ENCODE measurements around the gene FLT4. TPM values are rescaled to one million over a fixed set of nuclear protein-coding genes. Genes with fewer than 3 reads are reported as not detected.

Gene FLT4
- total RNA-seq, 1 experiment from 2014 or later: not detected

DNA sequence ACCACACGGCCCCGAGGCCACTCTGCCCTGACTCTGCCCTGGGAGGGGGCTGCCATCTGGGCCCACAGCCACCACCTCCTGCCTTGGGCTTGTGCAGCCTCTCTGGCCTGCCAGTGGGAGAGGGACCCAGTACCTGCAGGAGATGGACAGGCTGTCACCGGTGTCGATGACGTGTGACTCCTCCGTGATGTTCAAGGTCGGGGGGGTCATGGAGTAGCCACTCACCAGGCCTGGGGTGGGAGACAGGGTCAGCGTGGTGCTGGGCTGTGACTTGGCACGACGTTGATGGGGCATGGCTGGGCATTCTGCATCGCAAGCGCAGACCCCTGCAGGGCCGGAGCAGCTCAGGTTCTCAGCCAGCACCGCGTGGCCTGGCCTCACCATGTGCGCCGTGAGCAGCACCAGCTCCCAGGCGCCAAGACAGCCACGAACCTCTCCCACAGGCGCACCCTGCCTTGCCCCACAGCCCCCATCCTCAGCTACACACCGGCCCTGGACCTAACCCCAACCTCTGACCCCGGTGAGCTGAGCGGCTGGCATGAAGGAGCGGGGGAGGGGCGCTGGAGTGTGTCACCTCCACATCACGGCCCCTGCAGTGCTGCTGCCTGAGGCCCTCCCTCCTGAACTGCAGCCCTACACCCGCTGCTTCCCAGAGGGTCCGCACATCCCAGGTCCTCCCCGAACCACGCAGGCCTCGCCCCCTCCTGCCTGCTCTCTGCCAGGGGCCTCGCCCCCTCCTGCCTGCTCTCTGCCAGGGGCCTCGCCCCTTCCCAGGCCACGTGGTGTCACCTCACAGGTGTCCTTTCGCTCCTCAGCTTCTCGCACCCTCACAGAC lies 17.6 kb downstream of the FLT4 start:
- ATAC-seq (no peak), DNase-seq (no peak)
- intact Hi-C loops (cut with micrococcal nuclease): no loop called here
- Histone ChIP-seq H3K9ac (ENCODE audit: low read length) (no peak overlapping the region), H3K36me3 (ENCODE audit: low read depth, low read length) (no peaks in the 10 kb centered on the region), H3K4me3 (ENCODE audit: low read length) (no peak overlapping the region), H3K9me2 (replicated peaks; ENCODE audit: low read length) (no peaks in the 10 kb centered on the region), H3K9me3 (ENCODE audit: low read length) (no peaks in the 10 kb centered on the region), H4K20me1 (ENCODE audit: low read length) (no peaks in the 10 kb centered on the region), H3F3A (ENCODE audit: low read length, unreplicated experiment) (no peaks in the 10 kb centered on the region), H3K27me3 (ENCODE audit: low read length) (peaks cover 4% of the 10 kb centered on the region; the same call in 1 of the 2 replicates), H3K4me2 (ENCODE audit: low read length) (no peak overlapping the region), H3K79me2 (ENCODE audit: low read length) (no peaks in the 10 kb centered on the region), H3K4me1 (ENCODE audit: insufficient read depth, low read length) (no peaks in the 10 kb centered on the region), H3K27ac (ENCODE audit: low read length) (no peak overlapping the region), H2AFZ (ENCODE audit: low read length) (no peak overlapping the region)
- ChIA-PET POLR2A (ENCODE audit: unreplicated experiment) (no interaction called here), CTCF (no interaction called here)
- no TSS peak for BruUV-seq (replicated peaks)
- TF ChIP-seq, protein P1, sequence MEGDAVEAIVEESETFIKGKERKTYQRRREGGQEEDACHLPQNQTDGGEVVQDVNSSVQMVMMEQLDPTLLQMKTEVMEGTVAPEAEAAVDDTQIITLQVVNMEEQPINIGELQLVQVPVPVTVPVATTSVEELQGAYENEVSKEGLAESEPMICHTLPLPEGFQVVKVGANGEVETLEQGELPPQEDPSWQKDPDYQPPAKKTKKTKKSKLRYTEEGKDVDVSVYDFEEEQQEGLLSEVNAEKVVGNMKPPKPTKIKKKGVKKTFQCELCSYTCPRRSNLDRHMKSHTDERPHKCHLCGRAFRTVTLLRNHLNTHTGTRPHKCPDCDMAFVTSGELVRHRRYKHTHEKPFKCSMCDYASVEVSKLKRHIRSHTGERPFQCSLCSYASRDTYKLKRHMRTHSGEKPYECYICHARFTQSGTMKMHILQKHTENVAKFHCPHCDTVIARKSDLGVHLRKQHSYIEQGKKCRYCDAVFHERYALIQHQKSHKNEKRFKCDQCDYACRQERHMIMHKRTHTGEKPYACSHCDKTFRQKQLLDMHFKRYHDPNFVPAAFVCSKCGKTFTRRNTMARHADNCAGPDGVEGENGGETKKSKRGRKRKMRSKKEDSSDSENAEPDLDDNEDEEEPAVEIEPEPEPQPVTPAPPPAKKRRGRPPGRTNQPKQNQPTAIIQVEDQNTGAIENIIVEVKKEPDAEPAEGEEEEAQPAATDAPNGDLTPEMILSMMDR (conservative IDR thresholded peaks at IDR 0.05; ENCODE audit: low read depth, low read length): no peak
- no peak for TF ChIP-seq EZH2phosphoT487 (IDR thresholded peaks at IDR 0.05; ENCODE audit: borderline replicate concordance, low read length)
- TF ChIP-seq EZH2 (IDR thresholded peaks at IDR 0.05; ENCODE audit: low read length, unreplicated experiment): no peak

DNA sequence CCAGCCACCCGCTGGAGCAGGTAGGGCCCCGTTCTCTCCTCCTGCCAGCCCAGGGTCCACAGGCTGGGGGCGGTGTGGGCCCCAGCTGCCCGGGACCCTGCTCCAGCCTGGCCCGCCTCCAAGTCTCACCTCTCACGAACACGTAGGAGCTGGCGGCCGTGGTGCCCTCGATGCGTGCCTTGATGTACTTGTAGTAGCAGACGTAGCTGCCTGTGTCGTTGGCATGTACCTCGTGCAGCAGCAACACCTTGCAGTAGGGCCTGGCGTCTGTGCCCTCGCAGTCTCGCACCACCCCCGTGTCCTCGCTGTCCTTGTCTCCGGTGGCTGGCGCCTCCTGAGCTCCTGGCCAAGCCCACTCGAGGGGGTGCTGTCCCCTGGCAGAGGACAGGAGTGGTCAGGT lies 19.0 kb downstream of the FLT4 start:
- H3K4me3 ChIP-seq (ENCODE audit: low read length): no peak overlapping the region
- no peak overlapping the region for H3K27ac ChIP-seq (ENCODE audit: low read length)
- H3K27me3 ChIP-seq (ENCODE audit: low read length): peaks cover 4% of the 10 kb centered on the region; the same call in 1 of the 2 replicates
- CTCF ChIA-PET: no interaction called here
- H4K20me1 ChIP-seq (ENCODE audit: low read length): no peaks in the 10 kb centered on the region
- H3K9ac ChIP-seq (ENCODE audit: low read length): no peak overlapping the region
- H3F3A ChIP-seq (ENCODE audit: low read length, unreplicated experiment): no peaks in the 10 kb centered on the region
- no peak overlapping the region for H3K4me2 ChIP-seq (ENCODE audit: low read length)
- no TSS peak for BruUV-seq (replicated peaks)
- DNase-seq (no peak), ATAC-seq (no peak)
- intact Hi-C loops (cut with micrococcal nuclease): no loop called here
- no peaks in the 10 kb centered on the region for H3K36me3 ChIP-seq (ENCODE audit: low read depth, low read length)
- H3K4me1 ChIP-seq (ENCODE audit: insufficient read depth, low read length): no peaks in the 10 kb centered on the region
- POLR2A ChIA-PET (ENCODE audit: unreplicated experiment): no interaction called here
- no peaks in the 10 kb centered on the region for H3K79me2 ChIP-seq (ENCODE audit: low read length)
- no peaks in the 10 kb centered on the region for H3K9me3 ChIP-seq (ENCODE audit: low read length)
- no peak overlapping the region for H2AFZ ChIP-seq (ENCODE audit: low read length)
- no peaks in the 10 kb centered on the region for H3K9me2 ChIP-seq (replicated peaks; ENCODE audit: low read length)
- no peak for TF ChIP-seq EZH2 (IDR thresholded peaks at IDR 0.05; ENCODE audit: low read length, unreplicated experiment)

DNA sequence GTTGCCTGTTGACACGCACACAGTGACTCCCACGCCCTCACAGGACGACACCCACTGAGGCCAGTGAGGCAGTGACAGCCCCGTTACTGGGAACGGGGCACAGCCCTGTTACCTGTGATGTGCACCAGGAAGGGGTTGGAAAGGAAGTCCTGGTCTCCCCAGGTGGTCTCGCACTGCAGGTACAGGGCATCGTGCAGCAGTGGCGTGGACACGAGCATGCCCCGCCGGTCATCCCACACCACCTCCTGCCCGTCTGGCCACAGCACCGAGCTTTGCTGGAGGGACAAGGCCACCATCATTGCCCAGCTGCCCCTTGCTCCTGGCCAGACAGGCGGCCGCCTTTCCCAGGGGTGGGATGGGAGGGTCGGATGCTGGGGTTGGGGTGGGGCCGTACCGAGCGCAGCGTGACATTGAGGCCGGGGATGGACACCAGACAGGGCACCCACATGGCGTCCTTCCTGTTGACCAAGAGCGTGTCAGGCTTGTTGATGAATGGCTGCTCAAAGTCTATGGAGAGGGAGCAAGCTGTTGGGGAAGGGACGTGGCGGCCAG lies 19.5 kb downstream of the FLT4 start:
- intact Hi-C loops (cut with micrococcal nuclease): no loop called here
- H3K27me3 ChIP-seq (ENCODE audit: low read length): peaks cover 4% of the 10 kb centered on the region; the same call in 1 of the 2 replicates
- H3F3A ChIP-seq (ENCODE audit: low read length, unreplicated experiment): no peaks in the 10 kb centered on the region
- DNase-seq (no peak), ATAC-seq (no peak)
- no peak overlapping the region for H3K27ac ChIP-seq (ENCODE audit: low read length)
- POLR2A ChIA-PET (ENCODE audit: unreplicated experiment): no interaction called here
- H3K4me2 ChIP-seq (ENCODE audit: low read length): no peak overlapping the region
- CTCF ChIA-PET: no interaction called here
- no peaks in the 10 kb centered on the region for H3K9me2 ChIP-seq (replicated peaks; ENCODE audit: low read length)
- no peak overlapping the region for H3K9ac ChIP-seq (ENCODE audit: low read length)
- H3K4me3 ChIP-seq (ENCODE audit: low read length): no peak overlapping the region
- H3K79me2 ChIP-seq (ENCODE audit: low read length): no peaks in the 10 kb centered on the region
- H4K20me1 ChIP-seq (ENCODE audit: low read length): no peaks in the 10 kb centered on the region
- H3K4me1 ChIP-seq (ENCODE audit: insufficient read depth, low read length): no peaks in the 10 kb centered on the region
- no TSS peak for BruUV-seq (replicated peaks)
- H3K36me3 ChIP-seq (ENCODE audit: low read depth, low read length): no peaks in the 10 kb centered on the region
- no peak overlapping the region for H2AFZ ChIP-seq (ENCODE audit: low read length)
- TF ChIP-seq EZH2 (IDR thresholded peaks at IDR 0.05; ENCODE audit: low read length, unreplicated experiment) (no peak), EZH2phosphoT487 (IDR thresholded peaks at IDR 0.05; ENCODE audit: borderline replicate concordance, low read length) (no peak)
- TF ChIP-seq, protein P1 (conservative IDR thresholded peaks at IDR 0.05; ENCODE audit: low read depth, low read length): no peak
- H3K9me3 ChIP-seq (ENCODE audit: low read length): no peaks in the 10 kb centered on the region

Measured in PC-3 (cell line).